SK-N-SH (cell line): ENCODE data around the gene TSHZ2. TPM values are rescaled to one million over a fixed set of nuclear protein-coding genes. Genes with fewer than 3 reads are reported as not detected.

Experiments used
- CTCF ChIA-PET: fragments of 300-600, 350-600 bp; formaldehyde crosslinking; extraction: SDS; loops from one replicate; lab custom pipeline; 2021; lab: Yijun Ruan, JAX
- POLR2A ChIA-PET: fragments of 350-600 bp; sonication (Branson Sonifier 250); formaldehyde crosslinking; extraction: SDS; loops from one replicate; lab custom pipeline; 2020; ENCODE audit warnings: antibody characterized with exemption, inconsistent platforms; lab: Yijun Ruan, JAX
- DNase-seq: peaks from one replicate; pipeline ENCODE4 v3.0.0; 2012
- H2AFZ ChIP-seq: fragments of 200-600 bp; sonication (generic); 2 replicates; pipeline ENCODE4 v1.8.1; 2016; ENCODE audit warnings: antibody characterized with exemption, mild to moderate bottlenecking, low read depth
- H3F3A ChIP-seq: fragments of 200-600 bp; sonication (generic); replicated peaks from 2 replicates; pipeline ENCODE3; 2016; ENCODE audit warnings: antibody characterized with exemption, mild to moderate bottlenecking; ENCODE audit not compliant: insufficient read depth
- H3K27ac ChIP-seq, 2 experiments: fragments of 200-500 bp in 1 of 2; fragments of 200-600 bp in 1 of 2; sonication (Bioruptor generic) in 1 of 2; sonication (generic), shearing (Covaris generic) in 1 of 2; 2 replicates each; pipeline versions ENCODE4 v1.5.1 to v1.6.1; 2014 to 2016; ENCODE audit warnings: low read depth in 2 of 2, inconsistent platforms in 1 of 2, low read length in 1 of 2, mild to moderate bottlenecking in 1 of 2, mixed read lengths in 1 of 2
- H3K27me3 ChIP-seq: fragments of 200-600 bp; sonication (generic), shearing (Covaris generic); 2 replicates; pipeline ENCODE4 v1.6.1; 2016; ENCODE audit warnings: mixed run types; ENCODE audit not compliant: insufficient read depth
- H3K36me3 ChIP-seq, 2 experiments: fragments of 200-500 bp in 1 of 2; fragments of 200-600 bp in 1 of 2; sonication (Bioruptor generic) in 1 of 2; sonication (generic) in 1 of 2; replicated peaks in 1 of 2; 2 replicates each; pipeline versions ENCODE3 to v1.5.1; 2014 to 2016; ENCODE audit warnings: low read length in 1 of 2, mild to moderate bottlenecking in 1 of 2; ENCODE audit not compliant: insufficient read depth in 2 of 2, control insufficient read depth in 1 of 2
- H3K4me1 ChIP-seq, 2 experiments: fragments of 200-500 bp in 1 of 2; fragments of 200-600 bp in 1 of 2; sonication (Bioruptor generic) in 1 of 2; sonication (generic), shearing (Covaris generic) in 1 of 2; 2 replicates each; pipeline versions ENCODE4 v1.5.1 to v1.6.1; 2014 to 2016; ENCODE audit warnings: low read depth in 1 of 2, low read length in 1 of 2, mixed run types in 1 of 2; ENCODE audit not compliant: insufficient read depth in 2 of 2, control insufficient read depth in 1 of 2
- H3K4me2 ChIP-seq: fragments of 200-600 bp; sonication (generic), shearing (Covaris generic); 2 replicates; pipeline ENCODE4 v1.6.1; 2017; ENCODE audit warnings: mixed run types
- H3K4me3 ChIP-seq, 2 experiments: fragments of 200-500 bp in 1 of 2; fragments of 200-600 bp in 1 of 2; sonication (Bioruptor generic) in 1 of 2; sonication (generic), shearing (Covaris generic) in 1 of 2; 2 replicates each; pipeline versions ENCODE4 v1.5.1 to v1.8.1; 2014 to 2016; ENCODE audit warnings: low read depth in 2 of 2, inconsistent platforms in 1 of 2, low read length in 1 of 2, mild to moderate bottlenecking in 1 of 2, mixed read lengths in 1 of 2, moderate library complexity in 1 of 2
- H3K79me2 ChIP-seq: fragments of 200-600 bp; sonication (generic); 2 replicates; pipeline ENCODE4 v1.8.1; 2017; ENCODE audit warnings: mild to moderate bottlenecking; ENCODE audit not compliant: insufficient read depth
- H3K9ac ChIP-seq: fragments of 200-600 bp; sonication (generic); 2 replicates; pipeline ENCODE4 v1.6.1; 2017; ENCODE audit warnings: mixed run types
- H3K9me2 ChIP-seq: fragments of 200-600 bp; sonication (generic); 2 replicates; pipeline ENCODE4 v1.6.1; 2017; ENCODE audit warnings: mixed run types
- H3K9me3 ChIP-seq: fragments of 200-600 bp; sonication (generic); 2 replicates; pipeline ENCODE4 v1.6.1; 2017; ENCODE audit warnings: mixed run types, mild to moderate bottlenecking, moderate library complexity
- H4K20me1 ChIP-seq: fragments of 200-600 bp; sonication (generic); 2 replicates; pipeline ENCODE4 v1.6.1; 2017; ENCODE audit warnings: mild to moderate bottlenecking, mixed run types; ENCODE audit not compliant: insufficient read depth
- CHD2 ChIP-seq: fragments of 150-350 bp; IDR thresholded peaks from 2 replicates; pipeline ENCODE4 v1.6.1; 2018; ENCODE audit warnings: low read length; ENCODE audit not compliant: partially characterized antibody
- CTCF ChIP-seq: fragments of 200-600 bp; sonication (generic); IDR thresholded peaks from 2 replicates; pipeline ENCODE4 v1.6.1; 2017; ENCODE audit warnings: antibody characterized with exemption, mild to moderate bottlenecking, moderate library complexity
- ELF1 ChIP-seq: IDR thresholded peaks from 2 replicates; pipeline ENCODE4 v1.4.0; 2012
- EZH2phosphoT487 ChIP-seq: fragments of 200-600 bp; sonication (generic); IDR thresholded peaks from 2 replicates; pipeline ENCODE4 v1.6.1; 2017; ENCODE audit warnings: low read depth, mixed run types, mild to moderate bottlenecking, antibody characterized with exemption, moderate library complexity, borderline replicate concordance
- FOSL2 ChIP-seq: IDR thresholded peaks from 2 replicates; pipeline ENCODE4 v1.4.0; 2012; ENCODE audit warnings: low read depth, mild to moderate bottlenecking, moderate library complexity, borderline replicate concordance
- GABPA ChIP-seq: IDR thresholded peaks from 2 replicates; pipeline ENCODE4 v1.4.0; 2012; ENCODE audit warnings: low read depth, mild to moderate bottlenecking
- GATA2 ChIP-seq: sonication (generic); formaldehyde crosslinking; IDR thresholded peaks from 2 replicates; pipeline ENCODE4 v1.5.0; 2020; ENCODE audit warnings: mild to moderate bottlenecking, missing genetic modification reagents
- MAX ChIP-seq: IDR thresholded peaks from 2 replicates; pipeline ENCODE4 v1.4.0; 2012; ENCODE audit warnings: low read depth
- MEF2A ChIP-seq: IDR thresholded peaks from 2 replicates; pipeline ENCODE4 v1.4.0; 2012; ENCODE audit warnings: low read depth, borderline replicate concordance
- NFIC ChIP-seq: IDR thresholded peaks from 2 replicates; pipeline ENCODE4 v1.4.0; 2012; ENCODE audit warnings: borderline replicate concordance
- NRF1 ChIP-seq: IDR thresholded peaks from 2 replicates; pipeline ENCODE4 v1.6.1; 2012; ENCODE audit warnings: low read depth, mild to moderate bottlenecking, low read length
- PBX3 ChIP-seq: IDR thresholded peaks from 2 replicates; pipeline ENCODE4; 2012
- POLR2AphosphoS5 ChIP-seq: IDR thresholded peaks from 2 replicates; pipeline ENCODE4 v1.6.1; 2012; ENCODE audit warnings: low read depth, low read length
- RXRA ChIP-seq: IDR thresholded peaks from 2 replicates; pipeline ENCODE4 v1.4.0; 2012; ENCODE audit warnings: low read depth, mild to moderate bottlenecking, borderline replicate concordance
- SIN3A ChIP-seq: IDR thresholded peaks from 2 replicates; pipeline ENCODE4 v1.6.1; 2012; ENCODE audit warnings: low read depth, mild to moderate bottlenecking, low read length, moderate library complexity, borderline replicate concordance
- TAF1 ChIP-seq: IDR thresholded peaks from 2 replicates; pipeline ENCODE4 v1.6.1; 2012; ENCODE audit warnings: low read depth, mild to moderate bottlenecking, low read length, moderate library complexity, borderline replicate concordance
- USF1 ChIP-seq: IDR thresholded peaks from 2 replicates; pipeline ENCODE4 v1.4.0; 2012; ENCODE audit warnings: low read depth, borderline replicate concordance
- USF2 ChIP-seq: fragments of 150-350 bp; IDR thresholded peaks from 2 replicates; pipeline ENCODE4 v1.6.1; 2017; ENCODE audit warnings: antibody characterized with exemption, low read length, low read depth, borderline replicate concordance
- YY1 ChIP-seq: IDR thresholded peaks from 2 replicates; pipeline ENCODE4 v1.4.0; 2012; ENCODE audit warnings: low read depth, mild to moderate bottlenecking
- WGBS: methylation state at CpG from one replicate; pipeline ENCODE4 v1.1.6; 2017; ENCODE audit warnings: low lambda C conversion rate; 5-methylcytosine and 5-hydroxymethylcytosine counted together
- polyA plus RNA-seq, 3 experiments: library from polyadenylated mRNA; depleted of rRNA; stranded (reverse); fragments of >200 nt; gene quantifications; 2 replicates each; pipeline ENCODE4 v1.2.3, GENCODE V29; 2012

Gene TSHZ2
- polyA plus RNA-seq, 1 of the 3 experiments (the other 2 are of a cell fraction) = 0.13 TPM

- Histone ChIP-seq H2AFZ (no peak overlapping the region), H3K27ac (no peak overlapping the region), H3K9me3 (no peaks in the 10 kb centered on the region), H3K79me2 (no peaks in the 10 kb centered on the region), H3K27me3 (no peaks in the 10 kb centered on the region), H3K4me2 (no peak overlapping the region), H3K36me3 (no peaks in the 10 kb centered on the region), H3K4me1 (peaks cover 0 to 14% of the 10 kb centered on the region in 2 experiments; a peak in 2 of 4 replicates), H3F3A (no peaks in the 10 kb centered on the region), H3K9ac (no peak overlapping the region), H4K20me1 (no peaks in the 10 kb centered on the region), H3K4me3 (no peak overlapping the region), H3K9me2 (no peaks in the 10 kb centered on the region)
- TF ChIP-seq NFIC (no peak), YY1 (no peak), MAX (no peak), SIN3A (no peak)
- WGBS = 39% methylated on average over 12 of the region's 12 CpGs
- POLR2A ChIA-PET = no interaction called here
- no peak for DNase-seq
- CTCF ChIA-PET = no interaction called here
Observed at GRCh38 chr20:53175135-53175780, 203.1 kb downstream of the TSHZ2 start.

- Histone ChIP-seq H4K20me1 (no peaks in the 10 kb centered on the region), H3F3A (no peaks in the 10 kb centered on the region), H3K27ac (no peak overlapping the region), H3K4me2 (no peak overlapping the region), H3K27me3 (no peaks in the 10 kb centered on the region), H3K9me2 (no peaks in the 10 kb centered on the region), H2AFZ (no peak overlapping the region), H3K9ac (no peak overlapping the region), H3K9me3 (no peaks in the 10 kb centered on the region), H3K36me3 (no peaks in the 10 kb centered on the region), H3K4me1 (peaks cover 0 to 7% of the 10 kb centered on the region in 2 experiments; a peak in 2 of 4 replicates), H3K4me3 (no peak overlapping the region), H3K79me2 (no peaks in the 10 kb centered on the region)
- CTCF ChIA-PET = no interaction called here
- DNase-seq = no peak
- POLR2A ChIA-PET = no interaction called here
- 13% methylated on average over 3 of the region's 3 CpGs for WGBS
- TF ChIP-seq NFIC (no peak), ELF1 (no peak), GATA2 (no peak), RXRA (no peak), USF1 (no peak), EZH2phosphoT487 (no peak), GABPA (no peak), USF2 (no peak), MEF2A (no peak), SIN3A (no peak), POLR2AphosphoS5 (no peak), FOSL2 (no peak), PBX3 (no peak), MAX (no peak), CHD2 (no peak), CTCF (no peak), NRF1 (no peak), TAF1 (no peak), YY1 (no peak)
Observed at GRCh38 chr20:53176134-53176533, 204.0 kb downstream of the TSHZ2 start.
